Thoracic aorta (tissue), 2 donors: ENCODE measurements around the gene PIAS1. TPM values are rescaled to one million over a fixed set of nuclear protein-coding genes. Genes with fewer than 3 reads are reported as not detected.
"Not testable (repeated sequence)": the region's sequence is repeated elsewhere in the genome, so short reads cannot be mapped to it uniquely, and the experiment has no call there.

Experiments used
- ATAC-seq: fragments of 150-250 bp; one replicate; pipeline ENCODE4 v1.8.0; 2017; ENCODE audit warnings: low read depth; ENCODE audit not compliant: insufficient number of reproducible peaks, low FRiP score
- DNase-seq: peaks from one replicate; pipeline ENCODE4 v3.0.0-alpha.2; 2020; ENCODE audit warnings: low spot score
- H3K27ac ChIP-seq, 2 donors: fragments of 200-600 bp; sonication (generic); 1 replicate in 1 of 2; 2 replicates in 1 of 2; pipeline ENCODE4 v1.5.1; 2016; ENCODE audit warnings: mild to moderate bottlenecking in 2 of 2, moderate library complexity in 2 of 2
- H3K27me3 ChIP-seq: fragments of 200-600 bp; sonication (generic); replicated peaks from 2 replicates; pipeline ENCODE4 v1.6.0; 2016; ENCODE audit warnings: mild to moderate bottlenecking; ENCODE audit not compliant: insufficient read depth
- H3K36me3 ChIP-seq: fragments of 200-600 bp; sonication (generic); one replicate; pipeline ENCODE4 v1.5.1; 2016
- H3K4me1 ChIP-seq, 2 donors: fragments of 200-600 bp; sonication (generic); 1 replicate in 1 of 2; 2 replicates in 1 of 2; pipeline versions ENCODE4 v1.5.1 to v1.6.0; 2016; ENCODE audit warnings: low read depth in 2 of 2, mild to moderate bottlenecking in 1 of 2; ENCODE audit not compliant: control insufficient read depth in 1 of 2
- H3K4me3 ChIP-seq: fragments of 200-600 bp; sonication (generic); 2 replicates; pipeline ENCODE4 v1.5.1; 2016; ENCODE audit warnings: mild to moderate bottlenecking
- H3K9me3 ChIP-seq: fragments of 200-600 bp; sonication (generic); 2 replicates; pipeline ENCODE4 v1.5.1; 2016
- total RNA-seq, 2 donors: library from RNA; depleted of rRNA; stranded (reverse); fragments of >200 nt; gene quantifications; one replicate each; pipeline versions ENCODE4 v1.1.0 to v1.2.3, GENCODE V29; 2016
- TF ChIP-seq, protein P1 (sequence below): fragments of 200-600 bp; sonication (generic); IDR thresholded peaks from one replicate; pipeline ENCODE4 v1.5.1; 2019; ENCODE audit warnings: antibody characterized with exemption

Gene PIAS1
- total RNA-seq, 2 donors from 2014 or later = 45.1 to 74.1 TPM

- TF ChIP-seq, protein P1, sequence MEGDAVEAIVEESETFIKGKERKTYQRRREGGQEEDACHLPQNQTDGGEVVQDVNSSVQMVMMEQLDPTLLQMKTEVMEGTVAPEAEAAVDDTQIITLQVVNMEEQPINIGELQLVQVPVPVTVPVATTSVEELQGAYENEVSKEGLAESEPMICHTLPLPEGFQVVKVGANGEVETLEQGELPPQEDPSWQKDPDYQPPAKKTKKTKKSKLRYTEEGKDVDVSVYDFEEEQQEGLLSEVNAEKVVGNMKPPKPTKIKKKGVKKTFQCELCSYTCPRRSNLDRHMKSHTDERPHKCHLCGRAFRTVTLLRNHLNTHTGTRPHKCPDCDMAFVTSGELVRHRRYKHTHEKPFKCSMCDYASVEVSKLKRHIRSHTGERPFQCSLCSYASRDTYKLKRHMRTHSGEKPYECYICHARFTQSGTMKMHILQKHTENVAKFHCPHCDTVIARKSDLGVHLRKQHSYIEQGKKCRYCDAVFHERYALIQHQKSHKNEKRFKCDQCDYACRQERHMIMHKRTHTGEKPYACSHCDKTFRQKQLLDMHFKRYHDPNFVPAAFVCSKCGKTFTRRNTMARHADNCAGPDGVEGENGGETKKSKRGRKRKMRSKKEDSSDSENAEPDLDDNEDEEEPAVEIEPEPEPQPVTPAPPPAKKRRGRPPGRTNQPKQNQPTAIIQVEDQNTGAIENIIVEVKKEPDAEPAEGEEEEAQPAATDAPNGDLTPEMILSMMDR = no peak
- Histone ChIP-seq H3K27ac (no peak overlapping the region), H3K9me3 (no peaks in the 10 kb centered on the region), H3K4me3 (no peak overlapping the region), H3K27me3 (no peaks in the 10 kb centered on the region), H3K36me3 (no peaks in the 10 kb centered on the region), H3K4me1 (no peaks in the 10 kb centered on the region)
- ATAC-seq (no peak), DNase-seq (no peak)
Measured at GRCh38 chr15:68217341-68217740, 163.2 kb downstream of the PIAS1 start.

- ATAC-seq = no peak
- no peak for DNase-seq
- H3K27ac ChIP-seq = no peak overlapping the region
Measured at GRCh38 chr15:68218331-68218730, 164.2 kb downstream of the PIAS1 start.

GRCh38 chr15:68218847-68219798 is 165.0 kb downstream of the PIAS1 start:
- Histone ChIP-seq H3K4me1 (no peaks in the 10 kb centered on the region), H3K4me3 (no peak overlapping the region), H3K27ac (no peak overlapping the region), H3K9me3 (no peaks in the 10 kb centered on the region), H3K36me3 (no peaks in the 10 kb centered on the region), H3K27me3 (no peaks in the 10 kb centered on the region)
- TF ChIP-seq, protein P1 = no peak
- DNase-seq = no peak
- ATAC-seq = no peak

More at GRCh38 chr15:68218331-68218730, 164.2 kb downstream of the PIAS1 start:
- H3K36me3 ChIP-seq = no peaks in the 10 kb centered on the region
- TF ChIP-seq, protein P1 = no peak
- H3K27me3 ChIP-seq = no peaks in the 10 kb centered on the region
- no peaks in the 10 kb centered on the region for H3K4me1 ChIP-seq
- H3K4me3 ChIP-seq = no peak overlapping the region
- no peaks in the 10 kb centered on the region for H3K9me3 ChIP-seq

- no peak overlapping the region for H3K4me3 ChIP-seq
- H3K27ac ChIP-seq = no peak overlapping the region
- ATAC-seq = no peak
- H3K36me3 ChIP-seq = no peaks in the 10 kb centered on the region
- DNase-seq = no peak
- H3K9me3 ChIP-seq = no peaks in the 10 kb centered on the region
- TF ChIP-seq, protein P1 = no peak
- H3K27me3 ChIP-seq = no peaks in the 10 kb centered on the region
- H3K4me1 ChIP-seq = no peaks in the 10 kb centered on the region
Measured at GRCh38 chr15:68220489-68220888, 166.4 kb downstream of the PIAS1 start.

- no peak overlapping the region for H3K4me3 ChIP-seq
- no peaks in the 10 kb centered on the region for H3K27me3 ChIP-seq
- H3K4me1 ChIP-seq = no peaks in the 10 kb centered on the region
- ATAC-seq = no peak
- no peak for DNase-seq
- TF ChIP-seq, protein P1 = no peak
- no peaks in the 10 kb centered on the region for H3K36me3 ChIP-seq
- no peaks in the 10 kb centered on the region for H3K9me3 ChIP-seq
- H3K27ac ChIP-seq = no peak overlapping the region
Measured at GRCh38 chr15:68220967-68221366, 166.9 kb downstream of the PIAS1 start.

- not testable (repeated sequence) for H3K4me1 ChIP-seq, H3K4me3 ChIP-seq, H3K9me3 ChIP-seq, H3K27ac ChIP-seq, ATAC-seq, H3K36me3 ChIP-seq, H3K27me3 ChIP-seq, DNase-seq
Measured at GRCh38 chr15:68221530-68222431, 167.7 kb downstream of the PIAS1 start.

DNA sequence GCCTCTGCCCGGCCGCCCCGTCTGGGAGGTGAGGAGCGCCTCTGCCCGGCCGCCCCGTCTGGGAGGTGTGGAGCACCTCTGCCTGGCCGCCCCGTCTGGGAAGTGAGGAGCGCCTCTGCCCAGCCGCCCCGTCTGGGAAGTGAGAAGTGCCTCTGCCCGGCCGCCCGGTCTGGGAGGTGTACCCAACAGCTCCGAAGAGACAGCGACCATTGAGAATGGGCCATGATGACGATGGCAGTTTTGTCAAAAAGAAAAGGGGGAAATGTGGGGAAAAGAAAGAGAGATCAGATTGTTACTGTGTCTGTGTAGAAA is 168.3 kb downstream of the PIAS1 start:
- not testable (repeated sequence) for H3K9me3 ChIP-seq, H3K4me3 ChIP-seq, H3K27ac ChIP-seq, DNase-seq, ATAC-seq, H3K36me3 ChIP-seq, H3K27me3 ChIP-seq, H3K4me1 ChIP-seq
